ENCODE results near the gene TMEM95.

- TF ChIP-seq RAD21 (conservative IDR thresholded peaks at IDR 0.05) (peak; percentile 62), CTCF (IDR thresholded peaks at IDR 0.05; ENCODE audit: poor library complexity, severe bottlenecking) (peak; percentile 75), EP300 (conservative IDR thresholded peaks at IDR 0.05; ENCODE audit: poor library complexity, severe bottlenecking) (no peak), MXI1 (conservative IDR thresholded peaks at IDR 0.05; ENCODE audit: poor library complexity, severe bottlenecking) (no peak)
Measured at GRCh38 chr17:7323731-7324437, 31.1 kb upstream of the TMEM95 start.

All from neural cell (in vitro differentiated cells).